Adipose tissue (tissue), 3 donors: ENCODE measurements around the gene ZSCAN22. TPM values are rescaled to one million over a fixed set of nuclear protein-coding genes. Genes with fewer than 3 reads are reported as not detected.
A peak's percentile ranks its signal among the peaks of the same experiment; 100 is the strongest.

Experiments
- H3K27ac ChIP-seq: one replicate; pipeline ENCODE4 v1.5.1; 2013; ENCODE audit warnings: low read depth, low read length
- WGBS, 3 donors: extraction: QIAGEN DNeasy Blood & Tissue Kit; methylation state at CpG; one replicate each; pipeline ENCODE4 v1.1.7; 2013; 5-methylcytosine and 5-hydroxymethylcytosine counted together
- polyA plus RNA-seq, 3 donors: library from polyadenylated mRNA; stranded (reverse); fragments of 200-250 nt; gene quantifications; one replicate each; pipeline ENCODE4 v1.2.3, GENCODE V29; 2013
- donor health status: healthy with polysubstance abuse.
- donor health status: Bipolar disorder and iron deficiency.
- donor health status: healthy.

ZSCAN22 gene
- polyA plus RNA-seq, 3 donors: 0.67 to 1.1 (median 0.80) TPM

GRCh38 chr19:58385891-58386575, 59.2 kb downstream of the ZSCAN22 start:
- WGBS, 3 donors: 7 to 11% (median 8%) methylated on average over 30 to 36 of the region's 36 CpGs
- H3K27ac ChIP-seq: peak overlapping the region; percentile 60

GRCh38 chr19:58386576-58387337, 60.0 kb downstream of the ZSCAN22 start, which contains the start of gene RPS5:
RPS5 (plus strand) TSS chr19:58387269; CDS start chr19:58388138, 869 bp downstream.
- 0 to 1% (median 0%) methylated on average over 64 of the region's 64 CpGs for WGBS, 3 donors
- H3K27ac ChIP-seq: peak within 1 kb of the TSS; percentile 60

GRCh38 chr19:58387338-58388174, 60.8 kb downstream of the ZSCAN22 start:
- 5 to 9% (median 8%) methylated on average over 39 of the region's 39 CpGs for WGBS, 3 donors
- H3K27ac ChIP-seq: peak overlapping the region; percentile 60

GRCh38 chr19:58388175-58388526, 61.4 kb downstream of the ZSCAN22 start:
- WGBS, 3 donors: 56 to 84% (median 81%) methylated on average over 3 of the region's 3 CpGs
- H3K27ac ChIP-seq: no peak overlapping the region

Other genes with a start within 250 kb of the ZSCAN22 start
- 10 to 100 TPM; 25.7 to 32.7 (median 32.0) TPM for gene ZSCAN18, start 228.8 kb upstream of the ZSCAN22 start, polyA plus RNA-seq
- 1 to 10 TPM; 2.3 to 5.8 (median 3.0) TPM for gene ZNF329, start 176.2 kb upstream of the ZSCAN22 start, polyA plus RNA-seq
- gene ZNF274, start 143.9 kb upstream of the ZSCAN22 start, polyA plus RNA-seq: 10 to 100 TPM in 2 of 3 donors, 1 to 10 TPM in 1; 9.5 to 12.4 (median 11.0) TPM
- 10 to 100 TPM; 10.1 to 10.6 (median 10.2) TPM for gene ZNF544, start 98.1 kb upstream of the ZSCAN22 start, polyA plus RNA-seq
- 1 to 10 TPM in 1 of 3 donors, under 1 TPM in 2; 0.68 to 1.1 (median 0.90) TPM for gene ZNF8, start 48.0 kb upstream of the ZSCAN22 start, polyA plus RNA-seq
- gene ERVK3-1, start 21.6 kb upstream of the ZSCAN22 start, polyA plus RNA-seq: 10 to 100 TPM; 19.6 to 39.2 (median 25.0) TPM
- 10 to 100 TPM; 12.8 to 38.3 (median 14.1) TPM for gene A1BG, start 26.5 kb downstream of the ZSCAN22 start, polyA plus RNA-seq
- gene ZNF497, start 35.8 kb downstream of the ZSCAN22 start, polyA plus RNA-seq: 1 to 10 TPM in 1 of 3 donors, under 1 TPM in 2; 0.22 to 1.3 (median 0.51) TPM
- gene ZNF837, start 54.0 kb downstream of the ZSCAN22 start, polyA plus RNA-seq: 1 to 10 TPM in 2 of 3 donors, under 1 TPM in 1; 0.56 to 1.6 (median 1.0) TPM
- gene RPS5, start 60.3 kb downstream of the ZSCAN22 start, polyA plus RNA-seq: 1,000 to 10,000 TPM; 1,642 to 2,053 (median 1,868) TPM
- gene RNF225, start 68.7 kb downstream of the ZSCAN22 start, polyA plus RNA-seq: not detected
- gene ZNF584, start 81.7 kb downstream of the ZSCAN22 start, polyA plus RNA-seq: 10 to 100 TPM in 1 of 3 donors, 1 to 10 TPM in 2; 3.1 to 10.6 (median 5.5) TPM
- gene ZNF132, start 113.2 kb downstream of the ZSCAN22 start, polyA plus RNA-seq: 1 to 10 TPM in 1 of 3 donors, under 1 TPM in 2; 0.45 to 1.0 (median 0.89) TPM
- 1 to 10 TPM; 1.8 to 2.9 (median 2.0) TPM for gene ZNF324B, start 124.6 kb downstream of the ZSCAN22 start, polyA plus RNA-seq
- 1 to 10 TPM; 4.0 to 6.0 (median 4.3) TPM for gene ZNF324, start 140.1 kb downstream of the ZSCAN22 start, polyA plus RNA-seq
- gene ZNF446, start 149.4 kb downstream of the ZSCAN22 start, polyA plus RNA-seq: 1 to 10 TPM; 7.3 to 8.8 (median 7.8) TPM
- gene SLC27A5, start 185.0 kb downstream of the ZSCAN22 start, polyA plus RNA-seq: 10 to 100 TPM; 11.7 to 19.5 (median 12.5) TPM
- gene ZBTB45, start 192.8 kb downstream of the ZSCAN22 start, polyA plus RNA-seq: 1 to 10 TPM; 5.3 to 8.2 (median 6.6) TPM
- 100 to 1,000 TPM; 154 to 206 (median 156) TPM for gene TRIM28, start 217.1 kb downstream of the ZSCAN22 start, polyA plus RNA-seq
- gene CHMP2A, start 228.1 kb downstream of the ZSCAN22 start, polyA plus RNA-seq: 100 to 1,000 TPM in 2 of 3 donors, 10 to 100 TPM in 1; 96.8 to 196 (median 184) TPM
- gene UBE2M, start 231.6 kb downstream of the ZSCAN22 start, polyA plus RNA-seq: 10 to 100 TPM; 26.7 to 47.6 (median 46.1) TPM
- 10 to 100 TPM; 11.2 to 16.4 (median 14.7) TPM for gene MZF1, start 246.3 kb downstream of the ZSCAN22 start, polyA plus RNA-seq